AG10803 (cell line): ENCODE results near the gene STX18.

Experiments used
- DNase-seq: peaks from one replicate; pipeline ENCODE4 v3.0.0; 2010; ENCODE audit warnings: low read depth
- H3K4me3 ChIP-seq: 2 replicates; pipeline ENCODE4 v1.5.1; 2011; ENCODE audit warnings: mild to moderate bottlenecking, low read length, control low read depth
- CTCF ChIP-seq: conservative IDR thresholded peaks from 2 replicates; pipeline ENCODE4 v1.5.1; 2011; ENCODE audit warnings: mild to moderate bottlenecking, low read length, control low read depth, inconsistent platforms

Gene STX18

GRCh38 chr4:4439782-4440181 lies 102.1 kb downstream of the STX18 start:
- no peak for TF ChIP-seq CTCF
- no peak for DNase-seq
- H3K4me3 ChIP-seq, result no peak overlapping the region

GRCh38 chr4:4438891-4439290 lies 103.0 kb downstream of the STX18 start:
- no peak overlapping the region for H3K4me3 ChIP-seq
- no peak for TF ChIP-seq CTCF
- DNase-seq, result no peak

- no peak for TF ChIP-seq CTCF
- no peak for DNase-seq
- H3K4me3 ChIP-seq, result no peak overlapping the region
These were observed 103.9 kb downstream of the STX18 start for GRCh38 chr4:4437798-4438470.

- H3K4me3 ChIP-seq, result no peak overlapping the region
- no peak for DNase-seq
- no peak for TF ChIP-seq CTCF
These were observed 105.5 kb downstream of the STX18 start for GRCh38 chr4:4436244-4436823.

- no peak for DNase-seq
- no peak overlapping the region for H3K4me3 ChIP-seq
- TF ChIP-seq CTCF, result no peak
These were observed 107.9 kb downstream of the STX18 start for GRCh38 chr4:4433941-4434340.

GRCh38 chr4:4432341-4433125 lies 109.3 kb downstream of the STX18 start:
- TF ChIP-seq CTCF, result no peak
- DNase-seq, result no peak

More at GRCh38 chr4:4432341-4433125, 109.3 kb downstream of the STX18 start:
- H3K4me3 ChIP-seq, result no peak overlapping the region
